HUES64 (cell line): ENCODE measurements around the gene KRTAP10-11.
"Not testable (repeated sequence)": the region's sequence is repeated elsewhere in the genome, so short reads cannot be mapped to it uniquely, and the experiment has no call there.

Experiments
- H3K27ac ChIP-seq: 2 replicates; pipeline ENCODE4 v1.7.0; 2013; ENCODE audit warnings: low read depth, low read length, inconsistent platforms
- H3K27me3 ChIP-seq: 2 replicates; pipeline ENCODE4 v1.6.1; 2013; ENCODE audit warnings: mild to moderate bottlenecking, low read length; ENCODE audit not compliant: insufficient read depth
- H3K36me3 ChIP-seq: 2 replicates; pipeline ENCODE4 v1.6.1; 2013; ENCODE audit warnings: mild to moderate bottlenecking, low read length; ENCODE audit not compliant: insufficient read depth
- H3K4me1 ChIP-seq: 2 replicates; pipeline ENCODE4 v1.6.1; 2013; ENCODE audit warnings: mild to moderate bottlenecking, low read length, moderate library complexity; ENCODE audit not compliant: insufficient read depth
- H3K4me3 ChIP-seq: 2 replicates; pipeline ENCODE4 v1.5.1; 2013; ENCODE audit warnings: mild to moderate bottlenecking, low read length, moderate library complexity
- H3K9ac ChIP-seq: 2 replicates; pipeline ENCODE4 v1.6.1; 2013; ENCODE audit warnings: mild to moderate bottlenecking, low read depth, low read length
- H3K9me3 ChIP-seq: 2 replicates; pipeline ENCODE4 v1.6.1; 2013; ENCODE audit warnings: low read depth, low read length; ENCODE audit not compliant: insufficient read depth
- WGBS: fragments of 150-250, 120-280 bp; methylation state at CpG from one replicate; pipeline ENCODE4 v1.1.7; 2013; ENCODE audit warnings: missing lambda C conversion rate; 5-methylcytosine and 5-hydroxymethylcytosine counted together

The KRTAP10-11 gene

DNA sequence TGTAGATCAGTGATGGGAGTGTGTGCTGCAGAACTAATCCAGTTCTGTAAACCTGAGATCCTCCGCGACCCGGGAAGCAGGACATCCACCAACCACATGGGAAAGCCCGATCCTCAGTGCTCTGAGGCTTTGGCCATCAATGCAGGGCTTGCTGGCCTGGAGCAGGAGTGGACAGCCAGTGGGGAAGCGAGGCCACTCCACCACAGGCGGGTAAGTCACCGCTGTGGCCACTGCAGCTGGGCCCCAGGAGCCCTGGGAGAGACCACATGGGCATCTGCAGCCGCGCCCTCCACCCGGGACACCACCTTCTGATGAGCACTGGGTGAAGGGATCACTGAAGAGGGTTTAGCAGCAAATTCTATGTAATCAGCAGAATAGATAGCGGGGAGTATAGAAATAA, 34.9 kb downstream of the KRTAP10-11 start:
- H3K9ac ChIP-seq, result no peak overlapping the region
- H3K4me3 ChIP-seq, result no peak overlapping the region
- no peak overlapping the region for H3K27ac ChIP-seq
- H3K27me3 ChIP-seq, result no peaks in the 10 kb centered on the region
- no peaks in the 10 kb centered on the region for H3K36me3 ChIP-seq
- 81% methylated on average over 11 of the region's 11 CpGs for WGBS
- H3K4me1 ChIP-seq, result no peaks in the 10 kb centered on the region
- no peaks in the 10 kb centered on the region for H3K9me3 ChIP-seq

GRCh38 chr21:44681861-44682579, 35.8 kb downstream of the KRTAP10-11 start, which contains the start of gene KRTAP12-1:
TSS of gene KRTAP12-1 (minus strand) at chr21:44682163. CDS start at chr21:44682123, 40 bp downstream.
- H3K4me1 ChIP-seq, result peaks cover 6% of the 10 kb centered on the region
- WGBS, result 95% methylated on average over 23 of the region's 23 CpGs
- no peaks in the 10 kb centered on the region for H3K9me3 ChIP-seq
- H3K36me3 ChIP-seq, result no peaks in the 10 kb centered on the region
- no peaks in the 10 kb centered on the region for H3K27me3 ChIP-seq
- no peak within 1 kb of the TSS for H3K27ac ChIP-seq
- no peak within 1 kb of the TSS for H3K4me3 ChIP-seq
- H3K9ac ChIP-seq, result no peak within 1 kb of the TSS

DNA sequence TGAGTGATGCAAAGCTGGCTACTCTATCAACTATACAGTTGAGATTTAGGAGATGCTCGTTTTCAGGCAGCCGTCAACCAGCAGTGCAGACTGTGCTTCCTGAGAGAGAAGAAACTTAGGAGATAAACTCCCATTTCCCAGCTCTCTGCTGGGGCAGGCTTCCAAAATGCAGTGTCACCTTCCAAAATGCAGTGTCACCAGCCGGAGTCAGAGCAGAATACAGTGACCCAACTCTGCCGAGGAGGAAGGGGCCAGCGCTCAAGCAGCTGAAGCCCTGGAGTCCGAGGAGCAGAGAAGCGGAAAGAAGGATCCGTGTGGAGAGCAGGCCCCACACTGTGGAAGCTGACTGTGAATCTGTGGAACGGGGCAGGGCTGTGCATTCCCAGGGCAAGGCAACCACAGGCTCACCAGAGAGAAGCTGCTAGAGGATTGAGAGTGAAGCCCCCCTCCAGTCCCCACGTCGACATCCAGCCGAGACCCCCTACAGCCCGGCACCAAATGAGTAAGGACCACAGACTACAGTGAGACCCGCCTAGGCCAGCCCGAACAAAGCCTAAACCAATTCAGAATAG, 36.5 kb downstream of the KRTAP10-11 start:
- Histone ChIP-seq H3K27ac (no peak overlapping the region), H3K36me3 (no peaks in the 10 kb centered on the region), H3K9me3 (no peaks in the 10 kb centered on the region), H3K4me3 (no peak overlapping the region), H3K9ac (no peak overlapping the region), H3K4me1 (peaks cover 12% of the 10 kb centered on the region), H3K27me3 (no peaks in the 10 kb centered on the region)
- WGBS, result 91% methylated on average over 15 of the region's 15 CpGs

GRCh38 chr21:44684077-44684476, 37.9 kb downstream of the KRTAP10-11 start:
- 88% methylated on average over 7 of the region's 7 CpGs for WGBS
- H3K4me3 ChIP-seq, result no peak overlapping the region
- H3K36me3 ChIP-seq, result no peaks in the 10 kb centered on the region
- peaks cover 13% of the 10 kb centered on the region for H3K4me1 ChIP-seq
- H3K27me3 ChIP-seq, result no peaks in the 10 kb centered on the region
- no peak overlapping the region for H3K27ac ChIP-seq
- no peaks in the 10 kb centered on the region for H3K9me3 ChIP-seq
- H3K9ac ChIP-seq, result no peak overlapping the region

DNA sequence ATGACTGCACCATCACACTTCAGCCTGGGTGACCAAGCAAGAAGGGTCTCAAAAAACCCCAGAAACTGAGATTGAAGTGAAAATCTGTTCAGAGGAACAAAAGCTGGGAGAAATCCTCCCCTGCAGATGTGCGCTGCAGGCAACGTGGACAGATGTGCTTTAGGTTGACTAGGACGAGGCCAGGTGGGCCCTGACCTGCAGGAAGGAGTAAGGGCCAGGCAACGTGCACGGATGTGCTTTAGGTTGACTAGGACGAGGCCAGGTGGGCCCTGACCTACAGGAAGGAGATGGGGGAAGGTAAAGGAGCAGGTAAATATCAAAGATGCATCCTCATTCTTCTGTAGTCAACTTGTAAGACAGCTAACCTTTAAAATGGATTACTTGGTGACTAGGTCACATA, 38.3 kb downstream of the KRTAP10-11 start:
- H3K27me3 ChIP-seq, result no peaks in the 10 kb centered on the region

GRCh38 chr21:44685050-44685449, 38.8 kb downstream of the KRTAP10-11 start:
- H3K27me3 ChIP-seq, H3K9ac ChIP-seq, H3K27ac ChIP-seq, H3K4me3 ChIP-seq, H3K36me3 ChIP-seq, H3K9me3 ChIP-seq: not testable (repeated sequence)
- WGBS, result 92% methylated on average over 6 of the region's 6 CpGs
- peaks cover 13% of the 10 kb centered on the region for H3K4me1 ChIP-seq

More for the DNA sequence above, 38.3 kb downstream of the KRTAP10-11 start:
- 85% methylated on average over 6 of the region's 6 CpGs for WGBS
- Histone ChIP-seq H3K27ac (no peak overlapping the region), H3K36me3 (no peaks in the 10 kb centered on the region), H3K4me1 (peaks cover 13% of the 10 kb centered on the region), H3K9ac (no peak overlapping the region), H3K9me3 (no peaks in the 10 kb centered on the region), H3K4me3 (no peak overlapping the region)

DNA sequence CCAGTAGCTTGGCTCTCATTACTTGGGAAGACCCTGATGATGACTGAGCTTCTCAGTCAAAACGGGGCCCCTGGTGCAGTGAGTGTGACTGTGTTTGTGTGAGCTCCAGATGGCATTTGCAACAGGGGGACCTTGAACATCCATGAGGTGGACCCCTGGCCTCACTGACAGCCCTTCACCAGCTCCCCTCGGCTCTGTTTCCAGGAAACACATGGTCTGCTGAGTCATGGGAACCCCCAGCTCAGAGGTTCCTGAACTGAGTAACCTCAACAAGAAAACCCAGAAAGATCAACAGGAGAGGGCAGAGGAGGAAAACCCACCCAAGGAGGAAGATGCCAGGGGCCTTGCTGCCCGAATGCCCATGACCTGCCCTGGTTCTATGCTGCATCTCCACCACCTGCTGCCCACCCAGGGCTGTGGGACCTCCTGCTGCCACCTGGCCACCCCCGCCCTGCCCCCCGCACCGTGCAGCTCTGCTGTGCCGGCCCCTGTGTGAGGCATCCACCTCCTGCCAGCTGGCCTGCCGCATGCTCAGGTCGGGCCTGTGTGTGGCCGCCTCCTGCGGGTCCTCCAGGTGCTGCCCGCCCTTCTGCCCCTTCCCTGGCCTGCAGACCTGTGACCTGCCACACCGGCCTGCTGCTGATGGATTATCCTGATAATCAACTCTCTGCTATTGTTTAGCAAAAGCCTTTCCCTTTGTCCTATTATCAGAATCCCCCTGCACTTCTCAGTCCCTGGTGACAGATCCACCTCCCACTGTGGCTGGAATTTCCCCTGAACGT, 40.0 kb downstream of the KRTAP10-11 start:
- H3K4me3 ChIP-seq, result no peak overlapping the region
- peaks cover 13% of the 10 kb centered on the region for H3K4me1 ChIP-seq
- WGBS, result 37% methylated on average over 14 of the region's 14 CpGs
- H3K9me3 ChIP-seq, result no peaks in the 10 kb centered on the region
- H3K36me3 ChIP-seq, result no peaks in the 10 kb centered on the region
- H3K27ac ChIP-seq, result no peak overlapping the region
- no peak overlapping the region for H3K9ac ChIP-seq
- H3K27me3 ChIP-seq, result no peaks in the 10 kb centered on the region

GRCh38 chr21:44686843-44687561, 40.8 kb downstream of the KRTAP10-11 start:
- Histone ChIP-seq H3K9me3 (no peaks in the 10 kb centered on the region), H3K4me3 (no peak overlapping the region), H3K27me3 (no peaks in the 10 kb centered on the region), H3K27ac (peak overlapping the region; percentile 54; the same call in 1 of the 2 replicates), H3K4me1 (peaks cover 13% of the 10 kb centered on the region), H3K36me3 (no peaks in the 10 kb centered on the region), H3K9ac (no peak overlapping the region)
- 80% methylated on average over 25 of the region's 25 CpGs for WGBS

DNA sequence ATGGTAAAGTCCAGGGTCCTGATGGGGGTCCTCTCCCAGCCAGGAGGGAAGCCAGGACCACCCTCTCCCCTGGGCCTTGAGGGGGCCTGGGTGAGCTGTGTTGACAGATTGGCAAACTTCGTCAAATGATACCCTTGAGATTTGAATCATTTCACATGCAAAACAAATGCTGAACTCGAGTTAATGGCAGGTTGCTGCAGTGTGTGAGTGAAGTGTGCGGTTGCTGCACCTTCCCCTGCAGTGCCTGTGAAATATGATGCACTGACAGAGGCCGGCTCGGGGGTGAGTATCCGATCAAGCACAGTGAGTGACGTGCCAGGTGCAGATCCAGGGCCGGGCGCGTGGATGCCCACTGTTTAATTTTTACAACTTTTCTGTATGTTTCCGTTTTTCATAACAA, 41.5 kb downstream of the KRTAP10-11 start:
- Histone ChIP-seq H3K36me3 (no peaks in the 10 kb centered on the region), H3K9me3 (peaks cover 2% of the 10 kb centered on the region), H3K4me3 (no peak overlapping the region), H3K27me3 (no peaks in the 10 kb centered on the region), H3K4me1 (peaks cover 13% of the 10 kb centered on the region), H3K9ac (no peak overlapping the region), H3K27ac (no peak overlapping the region)
- WGBS, result 82% methylated on average over 10 of the region's 11 CpGs

- H3K9ac ChIP-seq, result not testable (repeated sequence)
- WGBS, result 95% methylated on average over 3 of the region's 3 CpGs
These were observed 43.5 kb downstream of the KRTAP10-11 start for GRCh38 chr21:44689740-44690139.

GRCh38 chr21:44691686-44692085, 45.5 kb downstream of the KRTAP10-11 start:
- 85% methylated on average over 2 of the region's 2 CpGs for WGBS
- Histone ChIP-seq H3K4me3 (no peak overlapping the region), H3K27ac (no peak overlapping the region), H3K27me3 (no peaks in the 10 kb centered on the region), H3K4me1 (peaks cover 15% of the 10 kb centered on the region), H3K9me3 (peaks cover 14% of the 10 kb centered on the region), H3K36me3 (no peaks in the 10 kb centered on the region), H3K9ac (no peak overlapping the region)

More at GRCh38 chr21:44689740-44690139, 43.5 kb downstream of the KRTAP10-11 start:
- peaks cover 14% of the 10 kb centered on the region for H3K9me3 ChIP-seq
- H3K4me1 ChIP-seq, result peaks cover 13% of the 10 kb centered on the region
- not testable (repeated sequence) for H3K36me3 ChIP-seq, H3K4me3 ChIP-seq, H3K27me3 ChIP-seq, H3K27ac ChIP-seq
